A549 (cell line): Measurements from ENCODE around the gene MACROH2A2. TPM values are rescaled to one million over a fixed set of nuclear protein-coding genes. Genes with fewer than 3 reads are reported as not detected.
"Not testable (repeated sequence)": the region's sequence is repeated elsewhere in the genome, so short reads cannot be mapped to it uniquely, and the experiment has no call there.

Experiments
- ATAC-seq, 2 experiments: fragments of 200-7000 bp in 1 of 2; fragments of >200 bp in 1 of 2; cut with Nextera tagmentation in 1 of 2; cut with Tn5 transposase in 1 of 2; 3 replicates each; pipeline versions ENCODE4 v1.8.0 to v1.9.1; 2018 to 2020; ENCODE audit warnings: mild to moderate bottlenecking in 1 of 2, moderate library complexity in 1 of 2
- CTCF ChIA-PET: fragments of 300-600 bp; sonication (Branson Sonifier 250); formaldehyde crosslinking; extraction: SDS; loops from one replicate; lab custom pipeline; 2021; ENCODE audit warnings: antibody characterized with exemption, inconsistent platforms; lab: Yijun Ruan, JAX
- POLR2A ChIA-PET: fragments of 350-600 bp; formaldehyde crosslinking; extraction: SDS; loops from one replicate; lab custom pipeline; 2021; ENCODE audit warnings: antibody characterized with exemption, inconsistent platforms; lab: Yijun Ruan, JAX
- DNase-seq, 2 experiments: peaks; one replicate each; pipeline versions ENCODE4 v3.0.0 to v3.0.0-alpha.2; 2011 to 2016; ENCODE audit warnings: low read depth in 1 of 2, low spot score in 1 of 2
- FAIRE-seq: peaks from 2 replicates; lab custom pipeline; 2011; peaks lifted over from hg19 to GRCh38; lab: Jason Lieb, UNC
- H3K27ac ChIP-seq, 2 experiments: fragments of >200 bp; sonication (Bioruptor Twin); formaldehyde crosslinking; 3 replicates each; pipeline ENCODE4 v1.5.1; 2016 to 2017
- H3K4me1 ChIP-seq: fragments of >200 bp; sonication (Bioruptor Twin); formaldehyde crosslinking; 3 replicates; pipeline ENCODE4 v1.6.1; 2016
- H3K4me2 ChIP-seq: fragments of >200 bp; sonication (Bioruptor Twin); formaldehyde crosslinking; 3 replicates; pipeline ENCODE4 v1.6.1; 2016
- H3K4me3 ChIP-seq: fragments of >200 bp; sonication (Bioruptor Twin); formaldehyde crosslinking; 3 replicates; pipeline ENCODE4 v1.5.1; 2016
- H3K9me3 ChIP-seq: fragments of >200 bp; sonication (Bioruptor Twin); formaldehyde crosslinking; 3 replicates; pipeline ENCODE4 v1.6.1; 2016
- CBX2 ChIP-seq: fragments of 200-600 bp; sonication (generic); IDR thresholded peaks from 2 replicates; pipeline ENCODE4 v1.6.1; 2016; ENCODE audit warnings: low read depth, mild to moderate bottlenecking, borderline replicate concordance
- CBX8 ChIP-seq: fragments of 200-600 bp; sonication (generic); IDR thresholded peaks from 2 replicates; pipeline ENCODE4 v1.6.1; 2016
- CEBPB ChIP-seq, 2 experiments: fragments of >200 bp in 1 of 2; sonication (Bioruptor Twin) in 1 of 2; formaldehyde crosslinking in 1 of 2; IDR thresholded peaks; 2 replicates each; pipeline ENCODE4 v1.6.1; 2012 to 2016
- EHMT2 ChIP-seq: fragments of 200-600 bp; sonication (generic); IDR thresholded peaks from 2 replicates; pipeline ENCODE4 v1.6.1; 2016; ENCODE audit warnings: antibody characterized with exemption, low read depth, mild to moderate bottlenecking, moderate library complexity
- EP300 ChIP-seq, 2 experiments: fragments of >200 bp; sonication (Bioruptor Twin); formaldehyde crosslinking; IDR thresholded peaks; 2 replicates in 1 of 2; 3 replicates in 1 of 2; pipeline ENCODE4 v1.6.1; 2016 to 2017
- ESRRA ChIP-seq: fragments of 150-350 bp; IDR thresholded peaks from 2 replicates; pipeline ENCODE4 v1.6.1; 2014; ENCODE audit warnings: mild to moderate bottlenecking, low read length, borderline replicate concordance
- FOSB ChIP-seq: fragments of 250-450 bp; sonication (Bioruptor Pico); IDR thresholded peaks from 2 replicates; pipeline ENCODE4 v1.5.0; 2020; ENCODE audit warnings: mild to moderate bottlenecking, moderate library complexity
- FOSL2 ChIP-seq, 2 experiments: fragments of 450-650 bp in 1 of 2; fragments of >200 bp in 1 of 2; sonication (Bioruptor Twin) in 1 of 2; formaldehyde crosslinking; IDR thresholded peaks; 2 replicates each; pipeline versions ENCODE4 v1.5.0 to v1.6.1; 2016 to 2020; ENCODE audit warnings: mild to moderate bottlenecking in 1 of 2, moderate library complexity in 1 of 2
- FOXS1 ChIP-seq: fragments of 250-450 bp; sonication (Bioruptor Pico); IDR thresholded peaks from 2 replicates; pipeline ENCODE4 v1.5.0; 2020; ENCODE audit warnings: mild to moderate bottlenecking, moderate library complexity
- HDAC2 ChIP-seq: fragments of 200-600 bp; sonication (generic); IDR thresholded peaks from 2 replicates; pipeline ENCODE4 v1.6.1; 2016
- HOXA7 ChIP-seq: fragments of 250-450 bp; sonication (Bioruptor Pico); IDR thresholded peaks from 2 replicates; pipeline ENCODE4 v1.5.0; 2020; ENCODE audit warnings: mild to moderate bottlenecking, moderate library complexity
- KDM5A ChIP-seq: fragments of 200-600 bp; sonication (generic); IDR thresholded peaks from 2 replicates; pipeline ENCODE4 v1.6.1; 2016; ENCODE audit warnings: antibody characterized with exemption, mild to moderate bottlenecking
- MYC ChIP-seq: IDR thresholded peaks from 2 replicates; pipeline ENCODE4 v1.6.1; 2012; ENCODE audit warnings: mild to moderate bottlenecking, inconsistent platforms, low read length, improper control_type of control experiment, borderline replicate concordance
- NFE2L2 ChIP-seq: fragments of 150-350 bp; conservative IDR thresholded peaks from 2 replicates; pipeline ENCODE4 v1.6.1; 2014; ENCODE audit warnings: low read length
- POLR2A ChIP-seq: IDR thresholded peaks from 2 replicates; pipeline ENCODE4 v1.6.1; 2012; ENCODE audit warnings: mild to moderate bottlenecking, low read length
- POLR2AphosphoS2 ChIP-seq: conservative IDR thresholded peaks from 2 replicates; pipeline ENCODE4 v1.6.1; 2012; ENCODE audit warnings: low read length, improper control_type of control experiment, inconsistent platforms
- RCOR1 ChIP-seq: fragments of 150-350 bp; IDR thresholded peaks from 2 replicates; pipeline ENCODE4 v1.6.1; 2014; ENCODE audit warnings: antibody characterized with exemption, low read length, low read depth
- SREBF2 ChIP-seq: fragments of 450-650 bp; IDR thresholded peaks from 2 replicates; pipeline ENCODE4 v1.6.1; 2014; ENCODE audit warnings: mild to moderate bottlenecking, moderate library complexity
- TP53 ChIP-seq: fragments of 250-450 bp; sonication (Bioruptor Pico); IDR thresholded peaks from 2 replicates; pipeline ENCODE4 v1.5.0; 2021; ENCODE audit warnings: mild to moderate bottlenecking, moderate library complexity
- ZNF302 ChIP-seq: fragments of 250-450 bp; sonication (Bioruptor Pico); IDR thresholded peaks from 2 replicates; pipeline ENCODE4 v1.9.0; 2021; ENCODE audit warnings: inconsistent platforms, mild to moderate bottlenecking, moderate library complexity
- WGBS: methylation state at CpG from one replicate; pipeline ENCODE4 v1.1.6; 2017; ENCODE audit errors: missing lambda C conversion rate; 5-methylcytosine and 5-hydroxymethylcytosine counted together
- polyA plus RNA-seq, 4 experiments: library from polyadenylated mRNA; depleted of rRNA in 3 of 4; stranded (reverse); fragments of >200 nt; fragmentation: RNase III in 1 of 4; extraction: RNeasy Plus Mini Kit Qiagen cat#74134 plus additional on column Dnase treatment in 1 of 4; gene quantifications; 2 replicates in 3 of 4; 3 replicates in 1 of 4; pipeline ENCODE4 v1.2.3, GENCODE V29; 2011 to 2017
- TF ChIP-seq, protein P1 (sequence below): fragments of 200-600 bp; sonication (generic); IDR thresholded peaks from 2 replicates; pipeline ENCODE4 v1.6.1; 2016; ENCODE audit warnings: antibody characterized with exemption, mild to moderate bottlenecking, moderate library complexity
- TF ChIP-seq, protein P2 (sequence below): fragments of >200 bp; sonication (Bioruptor Twin); formaldehyde crosslinking; IDR thresholded peaks from 2 replicates; pipeline ENCODE4 v1.6.1; 2016
- TF ChIP-seq, protein P3 (sequence below): IDR thresholded peaks from 2 replicates; pipeline ENCODE4 v1.6.1; 2012
- TF ChIP-seq, protein P4 (sequence below): IDR thresholded peaks from 2 replicates; pipeline ENCODE4 v1.6.1; 2012

Gene MACROH2A2
- polyA plus RNA-seq, 2 of the 4 experiments (the other 2 are of a cell fraction) = 22.2 to 29.6 TPM

DNA sequence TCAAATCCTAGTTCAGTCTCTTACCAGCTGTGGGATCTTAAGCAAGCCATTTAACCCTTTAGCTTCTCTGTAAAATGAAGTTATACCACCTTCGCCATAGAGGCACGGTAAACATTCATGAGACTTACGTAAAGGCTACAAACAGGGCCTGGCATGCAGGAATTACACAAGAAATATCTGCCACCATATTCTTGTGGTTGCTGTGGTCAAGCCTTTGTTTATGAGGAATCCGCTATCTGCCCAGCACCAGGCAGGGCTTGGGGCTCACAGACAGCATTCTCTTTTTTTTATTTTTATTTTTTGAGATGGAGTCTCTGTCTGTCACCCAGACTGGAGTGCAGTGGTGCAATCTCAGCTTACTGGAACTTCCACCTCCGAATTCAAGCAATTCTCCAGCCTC is 70.1 kb downstream of the MACROH2A2 start (continued):
- TF ChIP-seq, protein P1, sequence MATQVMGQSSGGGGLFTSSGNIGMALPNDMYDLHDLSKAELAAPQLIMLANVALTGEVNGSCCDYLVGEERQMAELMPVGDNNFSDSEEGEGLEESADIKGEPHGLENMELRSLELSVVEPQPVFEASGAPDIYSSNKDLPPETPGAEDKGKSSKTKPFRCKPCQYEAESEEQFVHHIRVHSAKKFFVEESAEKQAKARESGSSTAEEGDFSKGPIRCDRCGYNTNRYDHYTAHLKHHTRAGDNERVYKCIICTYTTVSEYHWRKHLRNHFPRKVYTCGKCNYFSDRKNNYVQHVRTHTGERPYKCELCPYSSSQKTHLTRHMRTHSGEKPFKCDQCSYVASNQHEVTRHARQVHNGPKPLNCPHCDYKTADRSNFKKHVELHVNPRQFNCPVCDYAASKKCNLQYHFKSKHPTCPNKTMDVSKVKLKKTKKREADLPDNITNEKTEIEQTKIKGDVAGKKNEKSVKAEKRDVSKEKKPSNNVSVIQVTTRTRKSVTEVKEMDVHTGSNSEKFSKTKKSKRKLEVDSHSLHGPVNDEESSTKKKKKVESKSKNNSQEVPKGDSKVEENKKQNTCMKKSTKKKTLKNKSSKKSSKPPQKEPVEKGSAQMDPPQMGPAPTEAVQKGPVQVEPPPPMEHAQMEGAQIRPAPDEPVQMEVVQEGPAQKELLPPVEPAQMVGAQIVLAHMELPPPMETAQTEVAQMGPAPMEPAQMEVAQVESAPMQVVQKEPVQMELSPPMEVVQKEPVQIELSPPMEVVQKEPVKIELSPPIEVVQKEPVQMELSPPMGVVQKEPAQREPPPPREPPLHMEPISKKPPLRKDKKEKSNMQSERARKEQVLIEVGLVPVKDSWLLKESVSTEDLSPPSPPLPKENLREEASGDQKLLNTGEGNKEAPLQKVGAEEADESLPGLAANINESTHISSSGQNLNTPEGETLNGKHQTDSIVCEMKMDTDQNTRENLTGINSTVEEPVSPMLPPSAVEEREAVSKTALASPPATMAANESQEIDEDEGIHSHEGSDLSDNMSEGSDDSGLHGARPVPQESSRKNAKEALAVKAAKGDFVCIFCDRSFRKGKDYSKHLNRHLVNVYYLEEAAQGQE = no peak
- TF ChIP-seq FOXS1 (CRISPR knock-in tag) (no peak), ZNF302 (CRISPR knock-in tag) (no peak), RCOR1 (no peak), EHMT2 (no peak), HOXA7 (CRISPR knock-in tag) (no peak), CBX8 (no peak)
- TF ChIP-seq, protein P2, sequence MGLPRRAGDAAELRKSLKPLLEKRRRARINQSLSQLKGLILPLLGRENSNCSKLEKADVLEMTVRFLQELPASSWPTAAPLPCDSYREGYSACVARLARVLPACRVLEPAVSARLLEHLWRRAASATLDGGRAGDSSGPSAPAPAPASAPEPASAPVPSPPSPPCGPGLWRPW = no peak
- TF ChIP-seq, all 56 proteins: peak for 0

DNA sequence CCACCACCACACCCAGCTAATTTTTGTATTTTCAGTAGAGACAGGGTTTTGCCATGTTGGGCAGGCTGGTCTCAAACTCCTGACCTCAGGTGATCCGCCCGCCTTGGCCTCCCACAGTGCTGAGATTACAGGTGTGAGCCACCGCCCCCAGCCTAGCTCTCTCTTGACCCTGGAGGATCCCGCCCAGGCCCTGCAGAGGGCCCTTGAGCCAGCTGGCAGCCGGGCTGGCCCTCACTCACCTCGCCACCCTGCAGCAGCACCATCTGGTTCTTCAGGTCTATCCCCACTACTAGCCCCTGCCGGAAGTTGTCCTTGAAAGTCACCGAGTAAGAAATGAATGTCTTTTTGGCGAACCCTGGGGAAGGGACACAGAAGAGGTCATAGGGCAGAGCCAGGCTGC is 70.5 kb downstream of the MACROH2A2 start:
- not testable (repeated sequence) for H3K4me3 ChIP-seq, H3K4me2 ChIP-seq, FAIRE-seq, DNase-seq, H3K27ac ChIP-seq, H3K9me3 ChIP-seq, ATAC-seq, H3K4me1 ChIP-seq
- POLR2A ChIA-PET = interaction anchor here (1.2 kb wide), 1 partner anchor 23 kb away, joined by 6 read pairs; the partner anchor contains the start of gene TYSND1
- CTCF ChIA-PET = interaction anchor here (1.3 to 14.0 kb wide), 5 partner anchors 9 to 165 kb away, joined by 4 to 244 read pairs (median 5); partner anchors contain the start of genes AIFM2 and TYSND1
- WGBS = 99% methylated on average over 9 of the region's 9 CpGs

DNA sequence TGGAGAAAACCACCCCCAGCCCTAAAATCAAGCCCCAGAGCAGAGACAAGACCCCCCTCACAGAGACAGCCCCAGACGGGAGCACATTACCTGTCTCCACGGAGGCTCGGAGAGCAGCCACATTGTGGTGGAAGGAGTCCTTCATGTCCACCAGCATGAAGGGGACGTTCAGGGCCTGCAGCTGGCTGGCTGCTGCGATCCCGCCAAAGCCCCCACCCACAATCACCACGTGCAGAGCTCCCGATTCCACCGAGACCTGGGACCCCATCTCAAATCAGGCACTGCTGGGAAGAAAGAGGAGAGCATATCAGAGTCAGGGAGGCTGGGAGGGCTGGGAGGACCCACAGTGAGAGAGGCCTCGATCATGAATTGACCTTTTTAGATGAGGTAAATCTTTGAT is 71.2 kb downstream of the MACROH2A2 start:
- TF ChIP-seq EP300 (IDR thresholded peaks at IDR 0.05) (no peak), KDM5A (no peak), HDAC2 (no peak), POLR2AphosphoS2 (no peak)
- TF ChIP-seq, all 56 proteins: peak for 0
- Histone ChIP-seq H3K9me3 (no peaks in the 10 kb centered on the region), H3K4me2 (no peak overlapping the region), H3K4me1 (no peaks in the 10 kb centered on the region; the same call in 2 of the 3 replicates), H3K4me3 (no peak overlapping the region), H3K27ac (no peak overlapping the region)
- FAIRE-seq (no peak), DNase-seq (no peak), ATAC-seq (no peak)
- CTCF ChIA-PET = interaction anchor here (1.3 to 14.0 kb wide), 5 partner anchors 9 to 165 kb away, joined by 4 to 244 read pairs (median 5); partner anchors contain the start of genes AIFM2 and TYSND1
- POLR2A ChIA-PET = no interaction called here
- 93% methylated on average over 10 of the region's 10 CpGs for WGBS

DNA sequence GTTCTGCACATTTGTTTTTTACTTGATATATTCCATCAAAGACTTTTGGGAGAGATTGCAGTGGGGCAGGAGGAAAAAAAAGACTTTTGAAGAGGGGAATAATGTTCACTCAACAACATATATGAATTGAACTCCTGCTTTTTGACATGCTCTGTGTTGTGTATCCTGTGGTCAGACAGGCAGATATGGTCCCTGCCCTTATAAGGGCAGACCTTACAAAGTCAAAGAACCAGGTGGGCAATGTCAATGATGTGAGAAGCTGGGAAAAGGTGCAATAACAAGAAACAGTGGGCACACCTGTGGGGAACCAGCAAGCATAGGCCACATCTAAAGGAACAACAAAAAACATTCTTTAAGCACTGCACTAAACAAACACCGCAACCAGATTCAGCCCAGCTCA is 71.8 kb downstream of the MACROH2A2 start:
- POLR2A ChIA-PET = no interaction called here
- no peak overlapping the region for H3K4me3 ChIP-seq
- FAIRE-seq = no peak
- no peaks in the 10 kb centered on the region for H3K9me3 ChIP-seq
- H3K4me2 ChIP-seq = no peak overlapping the region
- 88% methylated on average over 1 of the region's 1 CpG for WGBS
- ATAC-seq = no peak
- H3K4me1 ChIP-seq = no peaks in the 10 kb centered on the region; the same call in 2 of the 3 replicates
- TF ChIP-seq CBX8 = no peak
- TF ChIP-seq MYC = no peak
- TF ChIP-seq NFE2L2 = no peak
- no peak for TF ChIP-seq EP300 (IDR thresholded peaks at IDR 0.05)
- TF ChIP-seq CBX2 = no peak
- TF ChIP-seq HOXA7 (CRISPR knock-in tag) = no peak
- no peak for TF ChIP-seq FOSL2 (IDR thresholded peaks at IDR 0.05)
- no peak for TF ChIP-seq FOSL2 (CRISPR knock-in tag; IDR thresholded peaks at IDR 0.05)
- TF ChIP-seq POLR2A = no peak
- no peak for TF ChIP-seq TP53 (CRISPR knock-in tag)
- TF ChIP-seq, protein P3, sequence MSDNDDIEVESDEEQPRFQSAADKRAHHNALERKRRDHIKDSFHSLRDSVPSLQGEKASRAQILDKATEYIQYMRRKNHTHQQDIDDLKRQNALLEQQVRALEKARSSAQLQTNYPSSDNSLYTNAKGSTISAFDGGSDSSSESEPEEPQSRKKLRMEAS = no peak
- TF ChIP-seq FOSB (CRISPR knock-in tag) = no peak
- no peak for TF ChIP-seq ESRRA
- TF ChIP-seq CEBPB (IDR thresholded peaks at IDR 0.05) = no peak
- TF ChIP-seq, protein P4, sequence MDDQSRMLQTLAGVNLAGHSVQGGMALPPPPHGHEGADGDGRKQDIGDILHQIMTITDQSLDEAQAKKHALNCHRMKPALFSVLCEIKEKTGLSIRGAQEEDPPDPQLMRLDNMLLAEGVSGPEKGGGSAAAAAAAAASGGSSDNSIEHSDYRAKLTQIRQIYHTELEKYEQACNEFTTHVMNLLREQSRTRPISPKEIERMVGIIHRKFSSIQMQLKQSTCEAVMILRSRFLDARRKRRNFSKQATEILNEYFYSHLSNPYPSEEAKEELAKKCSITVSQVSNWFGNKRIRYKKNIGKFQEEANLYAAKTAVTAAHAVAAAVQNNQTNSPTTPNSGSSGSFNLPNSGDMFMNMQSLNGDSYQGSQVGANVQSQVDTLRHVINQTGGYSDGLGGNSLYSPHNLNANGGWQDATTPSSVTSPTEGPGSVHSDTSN = no peak
- TF ChIP-seq, protein P2 = no peak
- TF ChIP-seq SREBF2 = no peak
- TF ChIP-seq, all 56 proteins: peak for 0
- CTCF ChIA-PET = interaction anchor here (3.5 to 14.0 kb wide), 3 partner anchors 9 to 23 kb away, joined by 46 to 244 read pairs (median 228); partner anchors contain the start of gene TYSND1
- no peak for DNase-seq
- peak overlapping the region in 1 of 2 experiments; percentile 4; a peak in 2 of 6 replicates for H3K27ac ChIP-seq
